ENCODE data around the gene SSX3. TPM values are rescaled to one million over a fixed set of nuclear protein-coding genes. Genes with fewer than 3 reads are reported as not detected.
"Not testable (repeated sequence)": the region's sequence is repeated elsewhere in the genome, so short reads cannot be mapped to it uniquely, and the experiment has no call there.

SSX3 gene
- not detected for total RNA-seq

DNA sequence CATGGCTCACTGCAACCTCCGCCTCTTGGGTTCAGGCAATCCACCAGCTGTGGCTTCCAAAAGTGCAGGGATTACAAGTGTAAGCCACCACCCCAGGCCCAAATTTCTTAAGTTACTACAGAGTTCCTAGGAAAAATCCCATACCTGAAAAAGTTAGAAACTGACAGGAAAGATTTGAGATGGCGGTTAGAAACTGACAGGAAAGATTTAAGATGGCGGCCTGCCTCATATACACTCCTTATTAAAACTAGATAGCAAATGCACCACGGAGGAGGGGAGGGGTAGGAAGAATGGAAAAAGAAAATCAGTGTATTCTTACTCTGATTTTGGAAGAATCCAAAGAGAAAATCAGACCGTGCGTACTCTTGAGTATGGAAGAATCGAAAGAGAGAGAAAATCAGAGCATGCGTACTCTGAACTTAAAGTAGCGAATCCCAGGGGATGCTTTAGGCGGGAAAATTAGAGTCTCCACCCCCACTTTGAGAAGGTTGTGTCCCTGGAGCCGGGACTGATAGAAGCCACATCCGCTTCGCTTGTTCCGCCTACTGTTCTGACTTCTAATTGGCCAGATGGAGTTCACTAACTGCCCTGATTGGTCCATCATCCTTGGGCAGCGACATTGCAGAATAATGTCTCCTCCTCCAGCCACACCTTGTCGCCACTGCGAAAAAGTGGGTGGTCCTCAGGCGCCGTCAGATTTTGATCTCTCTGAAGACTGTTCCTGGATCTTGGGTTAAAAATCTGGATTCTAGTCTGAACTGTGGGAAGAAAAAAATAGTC is at the start of gene SSX3:
Gene SSX3, minus strand, starts transcription at position 389 of the 780 bp plus-strand sequence. CDS start 1,454 bp downstream, outside the sequence.
- not testable (repeated sequence) for H3K27me3 ChIP-seq, H3K4me3 ChIP-seq, H3K9me3 ChIP-seq, H3K27ac ChIP-seq, H3K36me3 ChIP-seq, ATAC-seq, H3K4me1 ChIP-seq
- 89 to 94% methylated on average over 12 to 13 of the region's 19 CpGs for WGBS, 2 donors (ENCODE audit: low coverage in 1 of 2)

DNA sequence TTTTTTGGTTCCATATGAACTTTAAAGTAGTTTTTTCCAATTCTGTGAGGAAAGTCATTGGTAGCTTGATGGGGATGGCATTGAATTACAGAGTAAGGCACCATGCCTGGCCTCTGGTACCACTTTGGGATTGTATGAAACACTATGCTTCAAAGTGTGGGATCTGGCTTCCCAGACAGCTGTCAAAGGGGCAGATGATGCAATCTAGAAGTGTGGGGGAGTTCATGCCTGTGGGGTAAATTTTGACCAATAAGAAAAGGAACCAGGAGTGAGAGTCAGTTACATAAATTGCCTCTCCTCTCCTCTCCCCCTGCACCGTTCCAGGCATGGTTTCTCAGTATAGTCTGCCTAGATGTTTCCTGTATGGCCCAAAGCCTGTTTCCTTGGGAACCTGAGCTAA is 41.3 kb upstream of the SSX3 start:
- not testable (repeated sequence) for H3K9me3 ChIP-seq, H3K27me3 ChIP-seq, H3K4me1 ChIP-seq, H3K36me3 ChIP-seq, ATAC-seq, H3K4me3 ChIP-seq, H3K27ac ChIP-seq
- WGBS, 2 donors (ENCODE audit: low coverage in 1 of 2), result 50% methylated on average over 1 of the region's 1 CpG; no CpG with 5 or more reads in 1 of the 2 donors

DNA sequence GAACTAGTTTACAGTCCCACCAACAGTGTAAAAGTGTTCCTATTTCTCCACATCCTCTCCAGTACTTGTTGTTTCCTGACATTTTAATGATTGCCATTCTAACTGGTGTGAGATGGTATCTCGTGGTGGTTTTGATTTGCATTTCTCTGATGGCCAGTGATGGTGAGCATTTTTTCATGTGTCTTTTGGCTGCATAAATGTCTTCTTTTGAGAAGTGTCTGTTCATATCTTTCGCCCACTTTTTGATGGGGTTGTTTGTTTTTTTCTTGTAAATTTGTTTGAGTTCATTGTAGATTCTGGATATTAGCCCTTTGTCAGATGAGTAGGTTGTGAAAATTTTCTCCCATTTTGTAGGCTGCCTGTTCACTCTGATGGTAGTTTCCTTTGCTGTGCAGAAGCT is 40.4 kb upstream of the SSX3 start:
- not testable (repeated sequence) for H3K36me3 ChIP-seq, H3K9me3 ChIP-seq, H3K27ac ChIP-seq, H3K4me3 ChIP-seq, H3K4me1 ChIP-seq, H3K27me3 ChIP-seq, ATAC-seq
- WGBS, 2 donors (ENCODE audit: low coverage in 1 of 2), result no CpG with 5 or more reads among the region's 2 CpGs

- H3K4me1 ChIP-seq, H3K9me3 ChIP-seq, H3K27ac ChIP-seq, ATAC-seq, H3K4me3 ChIP-seq, H3K27me3 ChIP-seq, H3K36me3 ChIP-seq: not testable (repeated sequence)
- no CpG with 5 or more reads among the region's 16 CpGs for WGBS, 2 donors (ENCODE audit: low coverage in 1 of 2)
Measured at GRCh38 chrX:48383239-48383638, 26.7 kb upstream of the SSX3 start, which contains the start of gene SSX4. Gene SSX4, plus strand, starts transcription at chrX:48383539. Its CDS starts 515 bp downstream, at chrX:48384054.

GRCh38 chrX:48370408-48370807 is 13.9 kb upstream of the SSX3 start:
- H3K4me3 ChIP-seq, H3K27me3 ChIP-seq, H3K9me3 ChIP-seq, H3K4me1 ChIP-seq, H3K27ac ChIP-seq, H3K36me3 ChIP-seq, ATAC-seq: not testable (repeated sequence)
- no CpG with 5 or more reads among the region's 8 CpGs for WGBS, 2 donors (ENCODE audit: low coverage in 1 of 2)

DNA sequence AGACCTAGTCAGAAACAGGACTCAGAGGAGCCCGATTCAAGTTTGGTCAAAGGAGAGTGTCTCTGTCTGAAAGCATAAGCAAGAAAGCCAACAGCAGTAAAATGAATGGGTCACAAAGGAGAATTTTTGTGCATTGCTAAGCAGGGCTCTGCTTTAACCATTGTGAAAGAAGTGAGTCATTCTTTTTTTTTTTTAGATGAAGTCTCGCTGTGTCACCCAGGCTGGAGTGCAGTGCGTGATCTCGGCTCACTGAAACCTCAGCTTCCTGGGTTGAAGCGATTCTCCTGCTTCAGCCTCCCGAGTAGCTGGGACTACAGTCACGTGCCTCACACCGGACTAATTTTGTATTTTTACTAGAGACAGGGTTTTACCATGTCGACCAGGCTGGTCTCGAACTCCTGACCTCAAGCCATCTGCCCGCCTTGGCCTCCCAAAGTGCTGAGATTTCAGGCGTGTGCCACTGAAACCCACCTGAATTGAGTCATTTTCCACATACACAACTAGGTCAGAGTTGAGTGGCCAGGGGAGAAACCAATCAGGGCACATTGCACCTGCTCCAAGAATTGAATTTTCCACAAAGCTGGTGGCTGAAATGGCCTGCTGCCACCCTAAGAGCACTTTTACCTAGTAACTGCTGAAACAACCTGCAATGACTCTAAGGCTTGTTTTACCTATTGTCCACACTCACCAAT is 11.4 kb upstream of the SSX3 start:
- not testable (repeated sequence) for ATAC-seq, H3K27ac ChIP-seq, H3K4me3 ChIP-seq, H3K27me3 ChIP-seq, H3K4me1 ChIP-seq, H3K36me3 ChIP-seq, H3K9me3 ChIP-seq
- WGBS, 2 donors (ENCODE audit: low coverage in 1 of 2), result no CpG with 5 or more reads among the region's 12 CpGs

- not testable (repeated sequence) for H3K4me1 ChIP-seq, H3K9me3 ChIP-seq, H3K27me3 ChIP-seq, H3K36me3 ChIP-seq, H3K4me3 ChIP-seq, H3K27ac ChIP-seq, ATAC-seq
- 51 to 60% methylated on average over 3 to 6 of the region's 6 CpGs for WGBS, 2 donors (ENCODE audit: low coverage in 1 of 2)
Measured at GRCh38 chrX:48359281-48359680, 2.8 kb upstream of the SSX3 start.

- TF ChIP-seq POLR2A (IDR thresholded peaks at IDR 0.05) (no peak), POLR2AphosphoS5 (IDR thresholded peaks at IDR 0.05) (no peak), EP300 (IDR thresholded peaks at IDR 0.05) (no peak)
- TF ChIP-seq, protein P1, sequence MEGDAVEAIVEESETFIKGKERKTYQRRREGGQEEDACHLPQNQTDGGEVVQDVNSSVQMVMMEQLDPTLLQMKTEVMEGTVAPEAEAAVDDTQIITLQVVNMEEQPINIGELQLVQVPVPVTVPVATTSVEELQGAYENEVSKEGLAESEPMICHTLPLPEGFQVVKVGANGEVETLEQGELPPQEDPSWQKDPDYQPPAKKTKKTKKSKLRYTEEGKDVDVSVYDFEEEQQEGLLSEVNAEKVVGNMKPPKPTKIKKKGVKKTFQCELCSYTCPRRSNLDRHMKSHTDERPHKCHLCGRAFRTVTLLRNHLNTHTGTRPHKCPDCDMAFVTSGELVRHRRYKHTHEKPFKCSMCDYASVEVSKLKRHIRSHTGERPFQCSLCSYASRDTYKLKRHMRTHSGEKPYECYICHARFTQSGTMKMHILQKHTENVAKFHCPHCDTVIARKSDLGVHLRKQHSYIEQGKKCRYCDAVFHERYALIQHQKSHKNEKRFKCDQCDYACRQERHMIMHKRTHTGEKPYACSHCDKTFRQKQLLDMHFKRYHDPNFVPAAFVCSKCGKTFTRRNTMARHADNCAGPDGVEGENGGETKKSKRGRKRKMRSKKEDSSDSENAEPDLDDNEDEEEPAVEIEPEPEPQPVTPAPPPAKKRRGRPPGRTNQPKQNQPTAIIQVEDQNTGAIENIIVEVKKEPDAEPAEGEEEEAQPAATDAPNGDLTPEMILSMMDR (IDR thresholded peaks at IDR 0.05), result no peak
- H3K9me3 ChIP-seq, result no peaks in the 10 kb centered on the region
- no peaks in the 10 kb centered on the region for H3K27me3 ChIP-seq
- ATAC-seq, result no peak
- no peaks in the 10 kb centered on the region for H3K4me1 ChIP-seq
- no peak overlapping the region for H3K27ac ChIP-seq
- no peaks in the 10 kb centered on the region for H3K36me3 ChIP-seq
- H3K4me3 ChIP-seq, result no peak overlapping the region
- WGBS, 2 donors (ENCODE audit: low coverage in 1 of 2), result 80 to 100% methylated on average over 1 to 6 of the region's 8 CpGs
Measured at GRCh38 chrX:48357681-48358080, 1.2 kb upstream of the SSX3 start.

DNA sequence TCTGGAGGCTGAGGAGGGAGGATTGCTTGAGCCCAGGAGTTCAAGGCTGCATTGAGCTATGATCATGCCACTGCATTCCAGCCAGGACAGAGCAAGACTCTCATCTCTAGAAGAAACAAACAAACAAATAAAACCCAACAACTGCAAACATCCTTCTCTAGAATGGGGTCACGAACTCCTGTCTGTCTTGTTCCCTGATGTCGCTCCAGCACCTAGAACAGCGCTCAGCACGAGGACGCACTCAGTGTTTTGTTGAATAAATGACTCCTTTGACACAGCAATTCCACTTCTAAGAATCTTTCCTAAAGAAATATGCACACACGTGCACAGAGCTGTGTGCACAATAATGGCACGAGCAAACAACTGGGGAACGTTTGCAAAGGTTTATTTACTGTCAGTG is 10.4 kb downstream of the SSX3 start:
- ATAC-seq, H3K36me3 ChIP-seq, H3K4me3 ChIP-seq, H3K27me3 ChIP-seq, H3K27ac ChIP-seq, H3K4me1 ChIP-seq, H3K9me3 ChIP-seq: not testable (repeated sequence)
- WGBS, 2 donors (ENCODE audit: low coverage in 1 of 2), result 34 to 49% methylated on average over 4 to 5 of the region's 8 CpGs

GRCh38 chrX:48313996-48314395 is 42.5 kb downstream of the SSX3 start:
- ATAC-seq, H3K9me3 ChIP-seq, H3K36me3 ChIP-seq, H3K27ac ChIP-seq, H3K27me3 ChIP-seq, H3K4me3 ChIP-seq, H3K4me1 ChIP-seq: not testable (repeated sequence)
- no CpG with 5 or more reads among the region's 2 CpGs for WGBS, 2 donors (ENCODE audit: low coverage in 1 of 2)
